Neuronal stem cell (in vitro differentiated cells): ENCODE measurements around the gene TIRAP.

ENCODE experiments used
- DNase-seq: peaks from one replicate; pipeline ENCODE4 v3.0.0-alpha.2; 2013; ENCODE audit warnings: low spot score
- H2AFZ ChIP-seq: one replicate; pipeline ENCODE4 v1.6.1; 2013; ENCODE audit warnings: mild to moderate bottlenecking, low read length, inconsistent platforms
- H2AK5ac ChIP-seq: 2 replicates; pipeline ENCODE4 v1.6.1; 2013; ENCODE audit warnings: low read depth, mild to moderate bottlenecking, inconsistent platforms, low read length, moderate library complexity, mixed read lengths
- H2BK120ac ChIP-seq: 2 replicates; pipeline ENCODE4 v1.6.1; 2013; ENCODE audit warnings: low read depth, mild to moderate bottlenecking, inconsistent platforms, low read length, moderate library complexity, mixed read lengths
- H2BK12ac ChIP-seq: one replicate; pipeline ENCODE4 v1.6.1; 2013; ENCODE audit warnings: low read length, inconsistent platforms
- H2BK15ac ChIP-seq: 2 replicates; pipeline ENCODE4 v1.6.1; 2013; ENCODE audit warnings: mild to moderate bottlenecking, low read length, inconsistent platforms, mixed read lengths
- H2BK5ac ChIP-seq: one replicate; pipeline ENCODE4 v1.6.1; 2013; ENCODE audit warnings: inconsistent platforms, mild to moderate bottlenecking, low read length, moderate library complexity
- H3K14ac ChIP-seq: one replicate; pipeline ENCODE4 v1.6.1; 2013; ENCODE audit warnings: low read length, inconsistent platforms
- H3K18ac ChIP-seq: 2 replicates; pipeline ENCODE4 v1.6.1; 2013; ENCODE audit warnings: low read length, inconsistent platforms
- H3K23ac ChIP-seq: 2 replicates; pipeline ENCODE4 v1.6.1; 2013; ENCODE audit warnings: low read depth, mild to moderate bottlenecking, mixed read lengths, low read length, inconsistent platforms; ENCODE audit not compliant: poor library complexity
- H3K27ac ChIP-seq: replicated peaks from 3 replicates; pipeline ENCODE4 v1.5.1; 2013; ENCODE audit warnings: low read length, inconsistent platforms
- H3K27me3 ChIP-seq, 3 experiments: 2 replicates each; pipeline ENCODE4 v1.6.1; 2013; ENCODE audit warnings: low read length in 3 of 3, mild to moderate bottlenecking in 2 of 3, inconsistent platforms in 1 of 3, low read depth in 1 of 3, mixed read lengths in 1 of 3, moderate library complexity in 1 of 3; ENCODE audit not compliant: control insufficient read depth in 3 of 3, insufficient read depth in 3 of 3
- H3K36me3 ChIP-seq, 2 donors: replicated peaks in 1 of 2; 2 replicates each; pipeline ENCODE4 v1.6.1; 2013; ENCODE audit warnings: low read length in 2 of 2; ENCODE audit not compliant: control insufficient read depth in 2 of 2, insufficient read depth in 2 of 2
- H3K4ac ChIP-seq: 2 replicates; pipeline ENCODE4 v1.6.1; 2013; ENCODE audit warnings: inconsistent platforms, mild to moderate bottlenecking, low read length, moderate library complexity
- H3K4me1 ChIP-seq, 2 donors: 1 replicate in 1 of 2; 2 replicates in 1 of 2; pipeline ENCODE4 v1.6.1; 2013; ENCODE audit warnings: low read length in 2 of 2, low read depth in 1 of 2; ENCODE audit not compliant: control insufficient read depth in 2 of 2, insufficient read depth in 1 of 2
- H3K4me2 ChIP-seq: one replicate; pipeline ENCODE4 v1.6.1; 2013; ENCODE audit warnings: mild to moderate bottlenecking, low read length, inconsistent platforms; ENCODE audit not compliant: insufficient read depth, poor library complexity, severe bottlenecking
- H3K4me3 ChIP-seq, 2 donors: 2 replicates each; pipeline ENCODE4 v1.5.1; 2013; ENCODE audit warnings: low read length in 2 of 2, mild to moderate bottlenecking in 2 of 2, inconsistent platforms in 1 of 2, moderate library complexity in 1 of 2
- H3K79me1 ChIP-seq: one replicate; pipeline ENCODE4 v1.6.1; 2013; ENCODE audit warnings: low read depth, mild to moderate bottlenecking, inconsistent platforms, low read length, moderate library complexity
- H3K9ac ChIP-seq: one replicate; pipeline ENCODE4 v1.6.1; 2013; ENCODE audit warnings: mild to moderate bottlenecking, low read depth, low read length, inconsistent platforms; ENCODE audit not compliant: poor library complexity
- H3K9me3 ChIP-seq, 2 donors: replicated peaks in 1 of 2; 2 replicates each; pipeline versions ENCODE3 to v1.6.1; 2013; ENCODE audit warnings: low read length in 2 of 2, mild to moderate bottlenecking in 2 of 2, inconsistent platforms in 1 of 2, low read depth in 1 of 2, mixed read lengths in 1 of 2, moderate library complexity in 1 of 2; ENCODE audit not compliant: control insufficient read depth in 2 of 2, insufficient read depth in 1 of 2
- H4K8ac ChIP-seq: one replicate; pipeline ENCODE4 v1.6.1; 2013; ENCODE audit warnings: low read depth, mild to moderate bottlenecking, inconsistent platforms, low read length, moderate library complexity
- H4K91ac ChIP-seq: one replicate; pipeline ENCODE4 v1.6.1; 2013; ENCODE audit warnings: low read length, low read depth, mild to moderate bottlenecking, inconsistent platforms; ENCODE audit not compliant: poor library complexity
- WGBS, 2 donors: extraction: QIAGEN DNeasy Blood & Tissue Kit; methylation state at CpG; one replicate each; pipeline ENCODE4 v1.1.7; 2013; ENCODE audit warnings: missing lambda C conversion rate in 2 of 2, mixed read lengths in 1 of 2; ENCODE audit not compliant: insufficient read length in 2 of 2, insufficient replicate concordance in 1 of 2; ENCODE audit errors: extremely low coverage in 2 of 2; 5-methylcytosine and 5-hydroxymethylcytosine counted together

TIRAP gene

DNA sequence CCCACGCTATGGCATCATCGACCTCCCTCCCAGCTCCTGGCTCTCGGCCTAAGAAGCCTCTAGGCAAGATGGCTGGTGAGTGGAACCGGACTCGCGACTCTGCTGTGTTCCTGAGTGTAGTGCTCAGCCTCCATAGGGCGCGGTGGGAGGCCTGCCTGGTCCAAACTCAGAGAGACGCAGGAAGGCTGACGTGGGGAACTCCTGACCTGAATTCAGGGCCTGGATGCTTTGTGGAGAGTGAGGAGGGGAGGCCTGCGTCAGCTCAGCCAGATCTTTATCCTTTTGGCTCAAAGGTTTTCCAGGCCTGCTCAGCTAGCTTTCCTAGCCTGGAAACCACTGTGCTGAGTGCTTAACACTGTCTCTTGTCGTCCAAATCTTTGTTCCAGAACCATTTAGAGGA lies 8.0 kb downstream of the TIRAP start:
- Histone ChIP-seq H2BK15ac (no peak overlapping the region), H3K18ac (no peak overlapping the region), H2BK5ac (peak overlapping the region; percentile 5), H3K14ac (no peak overlapping the region), H3K4ac (no peak overlapping the region), H4K8ac (no peak overlapping the region), H4K91ac (no peak overlapping the region), H3K4me2 (no peak overlapping the region), H3K9ac (peak overlapping the region; percentile 34), H3K79me1 (peaks cover 2% of the 10 kb centered on the region), H3K4me3 (no peak overlapping the region), H3K36me3 (peaks cover 18 to 68% of the 10 kb centered on the region in 2 donors), H2AFZ (no peak overlapping the region), H3K4me1 (no peaks in the 10 kb centered on the region), H3K9me3 (peaks cover 0 to 6% of the 10 kb centered on the region in 2 donors), H2BK120ac (no peak overlapping the region), H3K23ac (no peak overlapping the region), H3K27ac (no peak overlapping the region), H2AK5ac (no peak overlapping the region), H2BK12ac (no peak overlapping the region), H3K27me3 (no peaks in the 10 kb centered on the region)
- no CpG with 5 or more reads among the region's 12 CpGs for WGBS, 2 donors
- DNase-seq: no peak

- Histone ChIP-seq H2BK15ac (no peak overlapping the region), H2BK12ac (no peak overlapping the region), H3K9ac (no peak overlapping the region), H3K23ac (no peak overlapping the region), H3K18ac (no peak overlapping the region), H3K4me1 (no peaks in the 10 kb centered on the region), H3K9me3 (peaks cover 0 to 3% of the 10 kb centered on the region in 2 donors), H2BK5ac (no peak overlapping the region), H3K36me3 (peaks cover 17 to 77% of the 10 kb centered on the region in 2 donors), H3K14ac (no peak overlapping the region), H3K4me3 (peak overlapping the region in 1 of 2 donors; percentile 45), H3K79me1 (peaks cover 2% of the 10 kb centered on the region), H2AFZ (no peak overlapping the region), H3K4me2 (no peak overlapping the region), H4K91ac (no peak overlapping the region), H2BK120ac (no peak overlapping the region), H3K4ac (no peak overlapping the region), H4K8ac (no peak overlapping the region), H3K27ac (no peak overlapping the region), H2AK5ac (no peak overlapping the region), H3K27me3 (no peaks in the 10 kb centered on the region)
- WGBS, 2 donors: no CpG with 5 or more reads among the region's 5 CpGs
- no peak for DNase-seq
Observed at GRCh38 chr11:126293726-126294125, 10.8 kb downstream of the TIRAP start.

DNA sequence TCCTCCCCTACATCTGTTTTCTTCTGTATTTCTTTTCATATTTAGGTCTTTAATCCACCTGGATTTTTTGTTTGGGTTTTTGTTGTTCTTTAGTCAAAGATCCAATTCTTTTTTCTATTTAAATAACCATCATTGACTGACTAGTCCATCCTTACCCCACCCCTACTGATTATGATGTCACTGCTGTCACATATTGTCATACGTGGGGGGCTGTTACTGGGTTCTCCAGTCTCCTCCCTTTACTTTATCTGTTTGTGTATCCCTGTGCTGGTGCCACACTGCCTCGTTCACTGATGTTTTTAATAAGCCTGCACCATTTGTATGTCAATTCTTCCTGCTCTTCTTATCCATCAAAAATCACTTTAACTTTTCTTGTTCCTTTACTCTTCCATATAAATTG lies 14.1 kb downstream of the TIRAP start:
- Histone ChIP-seq H3K9ac (no peak overlapping the region), H2BK120ac (no peak overlapping the region), H3K4ac (no peak overlapping the region), H3K27me3 (no peaks in the 10 kb centered on the region), H3K4me1 (no peaks in the 10 kb centered on the region), H3K4me3 (no peak overlapping the region), H3K79me1 (peaks cover 2% of the 10 kb centered on the region), H3K36me3 (peaks cover 13 to 71% of the 10 kb centered on the region in 2 donors), H3K4me2 (no peak overlapping the region), H3K27ac (no peak overlapping the region), H3K9me3 (no peaks in the 10 kb centered on the region), H2BK15ac (no peak overlapping the region), H2BK5ac (no peak overlapping the region), H2AFZ (no peak overlapping the region), H4K91ac (no peak overlapping the region), H3K14ac (no peak overlapping the region), H3K18ac (no peak overlapping the region), H2BK12ac (no peak overlapping the region), H3K23ac (no peak overlapping the region), H2AK5ac (no peak overlapping the region), H4K8ac (no peak overlapping the region)
- no CpG with 5 or more reads among the region's 2 CpGs for WGBS, 2 donors
- DNase-seq: no peak

DNA sequence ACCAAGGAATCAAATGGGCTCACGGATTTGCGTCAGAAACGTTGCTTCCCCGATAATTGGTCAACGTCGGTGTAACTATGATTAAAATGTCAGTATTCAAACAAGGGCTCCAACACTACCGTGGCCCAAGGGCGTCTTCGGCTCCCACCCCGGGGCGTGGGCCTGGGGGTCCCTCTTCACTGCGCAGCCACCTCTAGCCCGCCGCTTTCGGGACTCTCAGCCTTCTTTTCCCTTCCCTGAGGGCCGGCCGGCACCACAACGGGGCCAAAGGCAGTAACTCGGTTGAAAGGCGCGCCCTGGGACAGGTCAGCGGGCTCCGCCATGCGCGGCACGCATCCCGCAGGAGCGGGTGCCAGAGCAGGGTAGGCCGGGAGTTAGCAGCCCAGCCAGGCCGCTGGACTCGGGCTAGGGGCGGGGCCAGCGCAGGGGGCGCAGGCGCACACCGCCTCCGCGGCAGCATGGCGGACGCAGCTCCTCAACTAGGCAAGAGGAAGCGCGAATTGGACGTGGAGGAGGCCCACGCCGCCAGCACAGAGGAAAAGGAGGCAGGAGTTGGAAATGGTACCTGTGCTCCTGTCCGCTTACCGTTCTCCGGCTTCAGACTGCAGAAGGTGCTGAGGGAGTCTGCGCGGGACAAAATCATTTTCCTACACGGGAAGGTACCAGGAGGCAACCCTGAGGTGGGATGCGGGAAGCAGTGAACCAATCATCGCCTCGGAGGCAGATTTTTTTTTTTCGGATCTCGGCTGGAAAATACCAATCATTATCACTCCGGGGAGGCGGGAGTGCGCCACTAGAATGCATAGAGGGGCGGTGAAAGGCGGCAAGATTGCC lies 20.9 kb downstream of the TIRAP start, which contains the start of gene DCPS:
TSS of gene DCPS (plus strand) at position 438 of the 834 bp plus-strand sequence. CDS start at position 459, 21 bp downstream.
- DNase-seq: peak; percentile 86
- H3K14ac ChIP-seq: no peak within 1 kb of the TSS
- no peak within 1 kb of the TSS for H2AK5ac ChIP-seq
- no peak within 1 kb of the TSS for H2BK120ac ChIP-seq
- peak within 1 kb of the TSS; percentile 97 for H2AFZ ChIP-seq
- WGBS, 2 donors: no CpG with 5 or more reads among the region's 61 CpGs
- no peaks in the 10 kb centered on the region for H3K79me1 ChIP-seq
- peak within 1 kb of the TSS; percentile 81 for H3K27ac ChIP-seq
- H2BK15ac ChIP-seq: no peak within 1 kb of the TSS
- H3K9me3 ChIP-seq: no peaks in the 10 kb centered on the region
- H3K4me1 ChIP-seq: peaks cover 4 to 10% of the 10 kb centered on the region in 2 donors
- H3K23ac ChIP-seq: peak within 1 kb of the TSS; percentile 96
- no peaks in the 10 kb centered on the region for H3K27me3 ChIP-seq
- no peak within 1 kb of the TSS for H2BK12ac ChIP-seq
- H3K4me2 ChIP-seq: peak within 1 kb of the TSS; percentile 61
- peak within 1 kb of the TSS; percentile 92 for H3K9ac ChIP-seq
- no peak within 1 kb of the TSS for H3K4ac ChIP-seq
- H3K18ac ChIP-seq: peak within 1 kb of the TSS; percentile 99
- peak within 1 kb of the TSS; percentile 100 for H4K8ac ChIP-seq
- H2BK5ac ChIP-seq: peak within 1 kb of the TSS; percentile 61
- peak within 1 kb of the TSS; percentile 87 to 89 for H3K4me3 ChIP-seq
- no peak within 1 kb of the TSS for H4K91ac ChIP-seq
- peaks cover 4 to 31% of the 10 kb centered on the region in 2 donors for H3K36me3 ChIP-seq
